Suppressor macrophage treated with lipopolysaccharide for 4 hours (primary cell): ENCODE data around the gene RUSC1.
"Not testable (repeated sequence)": the region's sequence is repeated elsewhere in the genome, so short reads cannot be mapped to it uniquely, and the experiment has no call there.

Source experiments
- DNase-seq: peaks from one replicate; pipeline ENCODE4 v3.0.0-alpha.2; 2020

Gene RUSC1

DNA sequence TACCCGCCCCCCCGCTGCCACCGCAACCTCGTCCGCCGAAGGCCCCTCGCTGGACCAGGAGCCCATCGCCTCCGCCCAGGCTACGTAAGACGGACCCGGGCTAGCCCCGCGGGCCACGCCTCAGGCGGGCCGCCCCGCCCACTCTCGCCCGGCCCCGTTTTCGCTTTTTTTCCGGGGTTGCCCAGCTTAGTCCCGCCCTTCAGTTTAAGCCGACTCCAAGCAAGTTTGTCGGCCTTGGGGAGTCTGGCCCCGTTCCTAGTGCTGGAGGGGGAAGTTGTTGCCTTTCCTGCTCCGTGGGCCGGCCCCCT, 3.0 kb downstream of the RUSC1 start:
- DNase-seq, result peak; percentile 95

GRCh38 chr1:155324037-155324716, 3.5 kb downstream of the RUSC1 start:
- peak; percentile 99 for DNase-seq

DNA sequence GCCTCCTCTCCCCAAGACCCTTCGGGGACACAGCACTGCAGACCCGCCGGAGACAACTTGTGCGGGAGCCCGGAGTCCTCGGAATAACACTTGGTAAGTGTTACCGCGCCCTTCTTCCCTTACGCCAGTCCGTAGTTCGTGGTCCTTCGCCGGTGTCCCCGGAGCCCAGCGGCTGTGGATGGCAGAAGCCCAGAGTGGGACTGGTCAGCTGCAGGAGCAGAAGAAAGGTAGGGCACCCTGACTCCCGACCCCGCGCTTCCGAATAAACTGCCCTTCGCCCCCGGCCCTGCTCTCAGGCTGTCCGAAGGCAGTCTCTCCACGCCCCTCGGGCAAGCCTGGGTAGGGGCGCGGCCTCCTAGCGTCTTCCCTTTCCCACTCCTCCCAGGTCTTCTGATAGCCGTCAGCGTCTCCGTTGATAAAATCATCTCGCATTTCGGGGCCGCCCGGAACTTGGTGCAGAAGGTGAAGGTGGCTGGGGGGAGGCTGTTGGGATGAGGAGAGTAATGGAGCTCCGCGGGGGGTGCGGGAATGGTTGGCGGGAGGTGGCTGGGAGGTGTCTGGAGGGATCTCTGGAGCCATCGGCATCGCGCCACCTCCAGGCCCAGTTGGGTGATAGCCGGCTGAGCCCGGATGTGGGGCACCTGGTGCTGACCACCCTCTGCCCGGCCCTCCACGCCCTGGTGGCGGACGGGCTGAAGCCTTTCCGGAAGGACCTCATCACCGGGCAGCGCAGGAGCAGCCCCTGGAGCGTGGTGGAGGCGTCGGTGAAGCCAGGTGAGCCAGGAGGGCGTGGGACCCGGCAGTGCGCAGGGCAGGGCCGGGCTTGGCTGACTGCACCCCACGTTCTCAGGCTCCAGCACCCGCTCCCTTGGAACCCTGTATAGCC, 4.3 kb downstream of the RUSC1 start:
- peak; percentile 41 for DNase-seq

DNA sequence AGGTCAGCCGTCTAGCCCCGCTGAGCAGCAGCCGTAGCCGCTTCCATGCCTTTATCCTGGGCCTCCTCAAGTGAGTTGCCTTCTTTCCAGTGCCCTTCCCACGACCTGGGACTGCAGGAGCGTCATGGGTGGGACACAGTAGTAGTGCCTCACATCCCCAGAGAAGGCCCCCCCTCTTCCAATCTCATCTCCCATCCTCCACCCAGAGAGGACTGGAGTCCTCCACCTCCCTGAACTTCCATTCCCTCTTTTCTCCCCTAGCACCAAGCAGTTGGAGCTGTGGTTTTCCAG, 4.9 kb downstream of the RUSC1 start:
- no peak for DNase-seq

GRCh38 chr1:155326020-155326526, 5.4 kb downstream of the RUSC1 start:
- DNase-seq, result no peak

- DNase-seq, result no peak
Observed at GRCh38 chr1:155326631-155327037, 5.9 kb downstream of the RUSC1 start.

DNA sequence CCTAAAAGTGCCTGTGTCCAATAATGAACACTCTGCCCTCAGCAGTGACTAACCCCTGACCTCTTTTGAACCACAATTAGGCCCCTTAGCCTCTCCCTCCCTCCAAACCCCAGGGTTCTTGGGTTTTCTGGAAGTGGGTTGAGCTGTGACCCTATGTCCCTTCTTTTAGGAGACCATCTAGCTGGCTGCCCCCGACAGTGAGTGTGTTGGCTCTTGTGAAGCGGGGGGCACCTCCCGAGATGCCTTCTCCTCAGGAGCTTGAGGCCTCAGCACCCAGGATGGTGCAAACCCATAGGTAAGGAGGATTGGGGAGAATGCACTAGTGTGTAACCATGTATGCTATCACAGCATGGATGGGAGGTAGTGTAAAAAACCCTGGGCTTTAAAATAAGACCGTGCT, 7.3 kb downstream of the RUSC1 start:
- no peak for DNase-seq

DNA sequence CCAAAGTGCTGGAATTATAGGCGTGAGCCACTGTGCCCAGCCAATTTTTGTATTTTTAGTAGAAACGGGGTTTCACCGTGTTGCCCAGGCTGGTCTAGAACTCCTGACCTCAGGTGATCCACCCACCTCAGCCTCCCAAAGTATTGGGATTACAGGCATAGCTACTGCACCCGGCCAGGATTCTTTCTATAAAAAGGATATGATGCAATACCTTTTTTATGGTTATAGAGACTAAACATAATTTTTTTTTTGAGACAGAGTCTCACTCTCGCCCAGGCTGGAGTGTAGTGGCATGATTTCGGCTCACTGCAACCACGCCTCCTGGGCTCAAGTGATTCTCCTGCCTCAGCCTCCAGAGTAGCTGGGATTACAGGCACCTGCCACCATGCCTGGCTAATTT, 8.2 kb downstream of the RUSC1 start:
- not testable (repeated sequence) for DNase-seq

- DNase-seq, result no peak
Observed at GRCh38 chr1:155329980-155330598, 9.4 kb downstream of the RUSC1 start.

DNA sequence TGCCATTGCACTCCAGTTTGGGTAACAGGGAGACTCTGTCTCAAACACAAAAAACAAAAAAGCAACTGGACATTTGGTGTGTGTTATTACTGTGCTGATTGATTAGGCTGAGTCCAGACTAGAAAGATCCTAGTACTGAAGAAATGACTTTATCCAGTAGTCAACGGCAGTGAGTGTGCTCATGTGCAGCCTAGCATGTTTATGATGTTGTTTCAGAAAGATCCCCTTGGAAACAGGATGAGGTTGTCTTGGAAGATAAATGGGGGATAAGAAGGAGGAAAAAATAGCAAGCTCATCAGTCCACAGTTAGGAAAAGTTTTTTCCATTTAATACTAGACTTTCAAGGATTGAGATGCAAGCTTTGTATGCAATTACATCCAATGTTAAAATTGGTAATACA, 14.3 kb downstream of the RUSC1 start:
- DNase-seq, result no peak

GRCh38 chr1:155339515-155340097, 18.9 kb downstream of the RUSC1 start:
- DNase-seq, result no peak

GRCh38 chr1:155342842-155343241, 22.1 kb downstream of the RUSC1 start:
- no peak for DNase-seq

GRCh38 chr1:155352631-155353030, 31.9 kb downstream of the RUSC1 start:
- DNase-seq, result no peak

DNA sequence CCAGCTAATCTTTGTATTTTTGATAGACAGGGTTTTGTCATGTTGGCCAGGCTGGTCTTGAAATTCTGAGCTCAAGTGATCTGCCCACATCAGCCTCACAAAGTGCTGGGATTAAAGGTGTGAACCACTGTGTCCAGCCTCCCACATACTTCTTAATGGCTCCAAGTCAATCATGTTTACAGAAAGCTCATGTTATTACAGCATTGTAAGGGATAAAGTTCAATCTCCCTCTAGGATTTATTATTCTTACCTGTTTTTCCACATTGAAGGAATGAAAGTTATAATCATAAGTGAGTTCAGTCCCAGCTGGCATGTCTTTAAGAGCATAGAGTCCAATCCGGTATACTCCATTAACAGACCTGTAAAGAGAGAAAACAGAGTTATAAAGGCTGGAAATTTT, 39.4 kb downstream of the RUSC1 start:
- no peak for DNase-seq

DNA sequence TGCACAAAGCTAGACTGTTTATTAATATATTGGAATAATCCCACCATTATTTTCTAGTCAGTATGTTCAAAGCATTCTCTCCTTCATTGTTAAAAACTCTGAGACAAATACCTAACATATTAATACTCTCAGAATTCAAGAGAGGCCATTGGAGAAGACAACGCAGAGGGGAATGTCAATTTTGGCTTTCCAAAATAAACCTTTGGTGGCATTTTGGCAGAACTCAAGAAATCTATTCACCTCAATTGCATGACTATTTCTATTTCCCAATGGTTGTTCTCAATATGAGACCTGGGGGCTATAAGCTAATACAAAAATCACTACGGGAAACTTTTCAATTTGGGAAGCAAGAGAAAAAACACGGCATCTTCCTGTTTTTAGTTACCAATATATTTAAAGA, 58.5 kb downstream of the RUSC1 start:
- DNase-seq, result no peak

- DNase-seq, result no peak
Observed at GRCh38 chr1:155379631-155380090, 59.0 kb downstream of the RUSC1 start.
